Measurements from ENCODE around the gene PRTFDC1. TPM values are rescaled to one million over a fixed set of nuclear protein-coding genes. Genes with fewer than 3 reads are reported as not detected.

Gene PRTFDC1
- total and polyA plus RNA-seq, 2 of the 8 experiments (the other 6 are each of a cell fraction or from before 2014, with no cell fraction given) = 5.9 to 6.6 TPM

DNA sequence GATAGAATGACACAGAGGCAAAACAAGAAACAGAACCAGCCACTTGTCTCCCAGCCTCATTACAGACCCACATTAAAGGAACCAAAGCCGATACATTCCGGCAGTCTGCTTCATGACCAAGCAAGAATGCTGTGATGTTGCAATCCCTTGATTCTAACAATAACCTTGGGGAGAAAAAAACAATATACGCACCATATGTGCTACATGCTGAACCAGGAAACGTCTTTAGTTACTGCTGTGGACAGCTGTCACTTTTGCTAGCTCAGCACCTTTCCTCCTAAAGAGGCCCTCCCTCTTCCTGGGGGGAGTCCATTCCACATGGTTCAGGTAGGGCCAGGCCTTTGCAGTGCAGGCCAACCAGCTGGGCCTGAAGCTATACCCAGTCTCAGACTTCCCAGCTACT is 79.1 kb downstream of the PRTFDC1 start (continued):
- TF ChIP-seq, protein P1, sequence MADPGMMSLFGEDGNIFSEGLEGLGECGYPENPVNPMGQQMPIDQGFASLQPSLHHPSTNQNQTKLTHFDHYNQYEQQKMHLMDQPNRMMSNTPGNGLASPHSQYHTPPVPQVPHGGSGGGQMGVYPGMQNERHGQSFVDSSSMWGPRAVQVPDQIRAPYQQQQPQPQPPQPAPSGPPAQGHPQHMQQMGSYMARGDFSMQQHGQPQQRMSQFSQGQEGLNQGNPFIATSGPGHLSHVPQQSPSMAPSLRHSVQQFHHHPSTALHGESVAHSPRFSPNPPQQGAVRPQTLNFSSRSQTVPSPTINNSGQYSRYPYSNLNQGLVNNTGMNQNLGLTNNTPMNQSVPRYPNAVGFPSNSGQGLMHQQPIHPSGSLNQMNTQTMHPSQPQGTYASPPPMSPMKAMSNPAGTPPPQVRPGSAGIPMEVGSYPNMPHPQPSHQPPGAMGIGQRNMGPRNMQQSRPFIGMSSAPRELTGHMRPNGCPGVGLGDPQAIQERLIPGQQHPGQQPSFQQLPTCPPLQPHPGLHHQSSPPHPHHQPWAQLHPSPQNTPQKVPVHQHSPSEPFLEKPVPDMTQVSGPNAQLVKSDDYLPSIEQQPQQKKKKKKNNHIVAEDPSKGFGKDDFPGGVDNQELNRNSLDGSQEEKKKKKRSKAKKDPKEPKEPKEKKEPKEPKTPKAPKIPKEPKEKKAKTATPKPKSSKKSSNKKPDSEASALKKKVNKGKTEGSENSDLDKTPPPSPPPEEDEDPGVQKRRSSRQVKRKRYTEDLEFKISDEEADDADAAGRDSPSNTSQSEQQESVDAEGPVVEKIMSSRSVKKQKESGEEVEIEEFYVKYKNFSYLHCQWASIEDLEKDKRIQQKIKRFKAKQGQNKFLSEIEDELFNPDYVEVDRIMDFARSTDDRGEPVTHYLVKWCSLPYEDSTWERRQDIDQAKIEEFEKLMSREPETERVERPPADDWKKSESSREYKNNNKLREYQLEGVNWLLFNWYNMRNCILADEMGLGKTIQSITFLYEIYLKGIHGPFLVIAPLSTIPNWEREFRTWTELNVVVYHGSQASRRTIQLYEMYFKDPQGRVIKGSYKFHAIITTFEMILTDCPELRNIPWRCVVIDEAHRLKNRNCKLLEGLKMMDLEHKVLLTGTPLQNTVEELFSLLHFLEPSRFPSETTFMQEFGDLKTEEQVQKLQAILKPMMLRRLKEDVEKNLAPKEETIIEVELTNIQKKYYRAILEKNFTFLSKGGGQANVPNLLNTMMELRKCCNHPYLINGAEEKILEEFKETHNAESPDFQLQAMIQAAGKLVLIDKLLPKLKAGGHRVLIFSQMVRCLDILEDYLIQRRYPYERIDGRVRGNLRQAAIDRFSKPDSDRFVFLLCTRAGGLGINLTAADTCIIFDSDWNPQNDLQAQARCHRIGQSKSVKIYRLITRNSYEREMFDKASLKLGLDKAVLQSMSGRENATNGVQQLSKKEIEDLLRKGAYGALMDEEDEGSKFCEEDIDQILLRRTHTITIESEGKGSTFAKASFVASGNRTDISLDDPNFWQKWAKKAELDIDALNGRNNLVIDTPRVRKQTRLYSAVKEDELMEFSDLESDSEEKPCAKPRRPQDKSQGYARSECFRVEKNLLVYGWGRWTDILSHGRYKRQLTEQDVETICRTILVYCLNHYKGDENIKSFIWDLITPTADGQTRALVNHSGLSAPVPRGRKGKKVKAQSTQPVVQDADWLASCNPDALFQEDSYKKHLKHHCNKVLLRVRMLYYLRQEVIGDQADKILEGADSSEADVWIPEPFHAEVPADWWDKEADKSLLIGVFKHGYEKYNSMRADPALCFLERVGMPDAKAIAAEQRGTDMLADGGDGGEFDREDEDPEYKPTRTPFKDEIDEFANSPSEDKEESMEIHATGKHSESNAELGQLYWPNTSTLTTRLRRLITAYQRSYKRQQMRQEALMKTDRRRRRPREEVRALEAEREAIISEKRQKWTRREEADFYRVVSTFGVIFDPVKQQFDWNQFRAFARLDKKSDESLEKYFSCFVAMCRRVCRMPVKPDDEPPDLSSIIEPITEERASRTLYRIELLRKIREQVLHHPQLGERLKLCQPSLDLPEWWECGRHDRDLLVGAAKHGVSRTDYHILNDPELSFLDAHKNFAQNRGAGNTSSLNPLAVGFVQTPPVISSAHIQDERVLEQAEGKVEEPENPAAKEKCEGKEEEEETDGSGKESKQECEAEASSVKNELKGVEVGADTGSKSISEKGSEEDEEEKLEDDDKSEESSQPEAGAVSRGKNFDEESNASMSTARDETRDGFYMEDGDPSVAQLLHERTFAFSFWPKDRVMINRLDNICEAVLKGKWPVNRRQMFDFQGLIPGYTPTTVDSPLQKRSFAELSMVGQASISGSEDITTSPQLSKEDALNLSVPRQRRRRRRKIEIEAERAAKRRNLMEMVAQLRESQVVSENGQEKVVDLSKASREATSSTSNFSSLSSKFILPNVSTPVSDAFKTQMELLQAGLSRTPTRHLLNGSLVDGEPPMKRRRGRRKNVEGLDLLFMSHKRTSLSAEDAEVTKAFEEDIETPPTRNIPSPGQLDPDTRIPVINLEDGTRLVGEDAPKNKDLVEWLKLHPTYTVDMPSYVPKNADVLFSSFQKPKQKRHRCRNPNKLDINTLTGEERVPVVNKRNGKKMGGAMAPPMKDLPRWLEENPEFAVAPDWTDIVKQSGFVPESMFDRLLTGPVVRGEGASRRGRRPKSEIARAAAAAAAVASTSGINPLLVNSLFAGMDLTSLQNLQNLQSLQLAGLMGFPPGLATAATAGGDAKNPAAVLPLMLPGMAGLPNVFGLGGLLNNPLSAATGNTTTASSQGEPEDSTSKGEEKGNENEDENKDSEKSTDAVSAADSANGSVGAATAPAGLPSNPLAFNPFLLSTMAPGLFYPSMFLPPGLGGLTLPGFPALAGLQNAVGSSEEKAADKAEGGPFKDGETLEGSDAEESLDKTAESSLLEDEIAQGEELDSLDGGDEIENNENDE (IDR thresholded peaks at IDR 0.05; ENCODE audit: insufficient replicate concordance, low read length) = no peak

Measured in H1 (cell line).